Tibial artery (tissue), 4 donors: Measurements from ENCODE around the gene GATA6.
A peak's percentile ranks its signal among the peaks of the same experiment; 100 is the strongest.

ENCODE experiments used
- DNase-seq, 2 donors: peaks; one replicate each; pipeline ENCODE4 v3.0.0-alpha.2; 2019
- H3K27ac ChIP-seq, 2 donors: fragments of 200-600 bp; sonication (generic) in 1 of 2; 1 replicate in 1 of 2; 2 replicates in 1 of 2; pipeline ENCODE4 v1.5.1; 2018 to 2019; ENCODE audit warnings: mild to moderate bottlenecking in 1 of 2
- H3K27me3 ChIP-seq, 2 donors: fragments of 200-600 bp; sonication (generic) in 1 of 2; one replicate each; pipeline versions ENCODE4 v1.5.1 to v1.6.0; 2016 to 2019
- H3K36me3 ChIP-seq, 3 donors: fragments of 200-600 bp; sonication (generic) in 2 of 3; one replicate each; pipeline ENCODE4 v1.5.1; 2016 to 2019; ENCODE audit warnings: mild to moderate bottlenecking in 2 of 3
- H3K4me1 ChIP-seq, 4 donors: fragments of 200-600 bp; sonication (generic) in 2 of 4; 1 replicate in 3 of 4; 2 replicates in 1 of 4; pipeline ENCODE4 v1.5.1; 2016 to 2019
- H3K4me3 ChIP-seq, 2 donors: fragments of 200-600 bp; sonication (generic) in 1 of 2; 1 replicate in 1 of 2; 2 replicates in 1 of 2; pipeline ENCODE4 v1.5.1; 2018 to 2019; ENCODE audit warnings: mild to moderate bottlenecking in 2 of 2
- H3K9me3 ChIP-seq, 3 donors: fragments of 200-600 bp; sonication (generic) in 1 of 3; one replicate each; pipeline ENCODE4 v1.5.1; 2016 to 2019
- intact Hi-C: fragments of 100-400 bp; cut with DNase I; formaldehyde crosslinking; loops from one replicate; pipeline ENCODE4 v1.15.0; 2023; ENCODE audit warnings: low total_unique reads
- TF ChIP-seq, protein P1 (sequence below), 2 experiments: fragments of 200-600 bp in 1 of 2; fragments of 450-650 bp in 1 of 2; IDR thresholded peaks; one replicate each; pipeline ENCODE4 v1.5.1; 2017 to 2019; ENCODE audit warnings: antibody characterized with exemption in 2 of 2, mild to moderate bottlenecking in 1 of 2, moderate library complexity in 1 of 2

GATA6 gene

DNA sequence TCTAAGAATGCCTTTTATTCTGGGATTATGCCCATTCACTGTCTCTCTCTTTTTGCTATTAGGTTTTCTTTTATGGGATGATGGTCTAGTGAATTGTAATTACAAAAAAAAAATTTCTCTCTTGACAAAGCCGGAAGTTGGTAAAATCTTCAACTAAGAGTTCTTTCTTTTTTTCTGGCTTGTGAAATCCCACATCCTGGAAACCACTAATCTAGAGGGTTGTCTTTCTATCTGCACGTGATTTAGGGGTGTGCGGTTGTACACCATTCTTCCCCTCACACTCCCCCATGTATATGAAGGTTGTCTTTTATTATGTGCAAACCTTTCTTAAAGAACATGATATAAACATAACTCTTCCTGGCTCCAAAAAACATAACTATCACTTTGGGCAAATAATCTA, 52.0 kb downstream of the GATA6 start:
- DNase-seq = no peak
- H3K36me3 ChIP-seq = no peaks in the 10 kb centered on the region
- H3K9me3 ChIP-seq = no peaks in the 10 kb centered on the region
- H3K27me3 ChIP-seq = no peaks in the 10 kb centered on the region
- no peak overlapping the region for H3K4me3 ChIP-seq
- TF ChIP-seq, protein P1, sequence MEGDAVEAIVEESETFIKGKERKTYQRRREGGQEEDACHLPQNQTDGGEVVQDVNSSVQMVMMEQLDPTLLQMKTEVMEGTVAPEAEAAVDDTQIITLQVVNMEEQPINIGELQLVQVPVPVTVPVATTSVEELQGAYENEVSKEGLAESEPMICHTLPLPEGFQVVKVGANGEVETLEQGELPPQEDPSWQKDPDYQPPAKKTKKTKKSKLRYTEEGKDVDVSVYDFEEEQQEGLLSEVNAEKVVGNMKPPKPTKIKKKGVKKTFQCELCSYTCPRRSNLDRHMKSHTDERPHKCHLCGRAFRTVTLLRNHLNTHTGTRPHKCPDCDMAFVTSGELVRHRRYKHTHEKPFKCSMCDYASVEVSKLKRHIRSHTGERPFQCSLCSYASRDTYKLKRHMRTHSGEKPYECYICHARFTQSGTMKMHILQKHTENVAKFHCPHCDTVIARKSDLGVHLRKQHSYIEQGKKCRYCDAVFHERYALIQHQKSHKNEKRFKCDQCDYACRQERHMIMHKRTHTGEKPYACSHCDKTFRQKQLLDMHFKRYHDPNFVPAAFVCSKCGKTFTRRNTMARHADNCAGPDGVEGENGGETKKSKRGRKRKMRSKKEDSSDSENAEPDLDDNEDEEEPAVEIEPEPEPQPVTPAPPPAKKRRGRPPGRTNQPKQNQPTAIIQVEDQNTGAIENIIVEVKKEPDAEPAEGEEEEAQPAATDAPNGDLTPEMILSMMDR (IDR thresholded peaks at IDR 0.05) = no peak
- no peak overlapping the region for H3K27ac ChIP-seq
- H3K4me1 ChIP-seq = peaks cover 0 to 14% (median 8%) of the 10 kb centered on the region in 4 donors
- intact Hi-C loops = no loop called here

DNA sequence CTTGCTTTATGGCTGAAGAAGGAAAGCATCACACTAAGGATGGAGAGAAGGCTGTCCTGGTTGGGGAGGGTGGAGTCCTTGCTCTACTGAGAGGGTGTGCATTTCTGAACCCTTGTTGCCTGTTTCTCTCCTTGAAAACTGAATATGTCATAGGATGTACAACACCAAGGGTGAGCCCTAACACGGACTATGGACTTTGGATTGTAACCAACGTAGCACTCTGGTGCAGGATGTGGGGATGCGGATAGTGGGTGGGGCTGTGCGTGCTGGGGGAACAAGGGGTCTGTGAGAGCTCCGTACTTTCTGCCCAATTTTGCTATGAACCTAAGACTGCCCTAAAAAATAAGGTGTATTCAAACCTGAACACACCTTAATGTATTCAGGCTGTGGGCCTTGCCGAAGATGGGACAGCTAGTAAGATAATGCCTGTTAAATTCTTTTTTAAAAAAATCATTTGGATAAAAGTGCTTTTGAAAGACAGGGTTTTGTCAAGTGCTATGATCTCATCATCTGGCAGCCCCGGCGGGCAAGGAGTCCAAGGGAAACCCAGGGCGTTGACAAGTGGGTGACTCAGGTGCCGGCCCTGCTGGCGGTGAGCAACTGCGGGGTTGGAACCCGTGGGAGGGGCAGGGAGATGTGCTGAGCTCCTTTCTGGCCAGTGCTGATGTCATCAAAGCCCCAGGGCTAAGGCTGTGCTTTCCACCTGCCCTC, 54.0 kb downstream of the GATA6 start:
- Histone ChIP-seq H3K4me1 (peaks cover 0 to 14% (median 8%) of the 10 kb centered on the region in 4 donors), H3K27ac (no peak overlapping the region), H3K27me3 (no peaks in the 10 kb centered on the region), H3K4me3 (no peak overlapping the region), H3K36me3 (no peaks in the 10 kb centered on the region), H3K9me3 (no peaks in the 10 kb centered on the region)
- intact Hi-C loops = no loop called here
- TF ChIP-seq, protein P1 (IDR thresholded peaks at IDR 0.05) = no peak
- peak; percentile 91 to 95 for DNase-seq

- no peaks in the 10 kb centered on the region for H3K36me3 ChIP-seq
- TF ChIP-seq, protein P1 (IDR thresholded peaks at IDR 0.05) = no peak
- H3K9me3 ChIP-seq = no peaks in the 10 kb centered on the region
- no peak for DNase-seq
- H3K27ac ChIP-seq = no peak overlapping the region
- H3K27me3 ChIP-seq = no peaks in the 10 kb centered on the region
- H3K4me1 ChIP-seq = peaks cover 0 to 14% (median 8%) of the 10 kb centered on the region in 4 donors
- H3K4me3 ChIP-seq = no peak overlapping the region
- intact Hi-C loops = no loop called here
Observed at GRCh38 chr18:22223965-22224322, 54.6 kb downstream of the GATA6 start.

- TF ChIP-seq, protein P1 (IDR thresholded peaks at IDR 0.05) = no peak
- Histone ChIP-seq H3K27ac (no peak overlapping the region), H3K9me3 (no peaks in the 10 kb centered on the region), H3K36me3 (no peaks in the 10 kb centered on the region), H3K27me3 (no peaks in the 10 kb centered on the region), H3K4me1 (peaks cover 0 to 14% (median 8%) of the 10 kb centered on the region in 4 donors), H3K4me3 (no peak overlapping the region)
- no peak for DNase-seq
- intact Hi-C loops = no loop called here
Observed at GRCh38 chr18:22224339-22224738, 55.0 kb downstream of the GATA6 start.

- no peak for DNase-seq
- Histone ChIP-seq H3K4me3 (no peak overlapping the region), H3K9me3 (no peaks in the 10 kb centered on the region), H3K36me3 (no peaks in the 10 kb centered on the region), H3K27me3 (no peaks in the 10 kb centered on the region), H3K4me1 (peaks cover 0 to 14% (median 8%) of the 10 kb centered on the region in 4 donors), H3K27ac (no peak overlapping the region)
- TF ChIP-seq, protein P1 (IDR thresholded peaks at IDR 0.05) = no peak
- intact Hi-C loops = no loop called here
Observed at GRCh38 chr18:22226801-22227200, 57.4 kb downstream of the GATA6 start.
